WTC11 (cell line): ENCODE data around the gene SIGLEC7. TPM values are rescaled to one million over a fixed set of nuclear protein-coding genes. Genes with fewer than 3 reads are reported as not detected.
A peak's percentile ranks its signal among the peaks of the same experiment; 100 is the strongest.

Experiments
- ATAC-seq: fragments of 200-7000 bp; cut with Tn5 transposase; 2 replicates; pipeline ENCODE4 v1.10.0; 2021; ENCODE audit warnings: mild to moderate bottlenecking, moderate library complexity
- CTCF ChIA-PET: fragments of 300-600 bp; sonication (Branson Sonifier 250); formaldehyde crosslinking; loops from one replicate; lab custom pipeline; 2021; ENCODE audit warnings: antibody characterized with exemption; lab: Charles Lee
- POLR2A ChIA-PET: fragments of 350-600 bp; sonication (Branson Sonifier 250); formaldehyde crosslinking; loops from one replicate; lab custom pipeline; 2021; ENCODE audit warnings: antibody characterized with exemption; lab: Charles Lee
- DNase-seq: peaks from one replicate; pipeline ENCODE4 v3.0.0; 2021; ENCODE audit warnings: low spot score
- H3K27ac Mint-ChIP-seq: 2 replicates; pipeline ENCODE4 v1.8.0; 2021; ENCODE audit warnings: mixed read lengths
- H3K27me3 Mint-ChIP-seq: 2 replicates; pipeline ENCODE4 v1.8.0; 2021; ENCODE audit warnings: low read depth, mild to moderate bottlenecking, moderate library complexity, mixed read lengths
- H3K36me3 Mint-ChIP-seq: 2 replicates; pipeline ENCODE4 v1.8.0; 2021; ENCODE audit warnings: mixed read lengths
- H3K4me1 Mint-ChIP-seq: 2 replicates; pipeline ENCODE4 v1.8.0; 2022; ENCODE audit warnings: mixed read lengths
- H3K4me3 Mint-ChIP-seq: 2 replicates; pipeline ENCODE4 v1.8.0; 2021; ENCODE audit warnings: mild to moderate bottlenecking, moderate library complexity, mixed read lengths
- H3K9me3 Mint-ChIP-seq: 2 replicates; pipeline ENCODE4 v1.8.0; 2021; ENCODE audit warnings: mixed read lengths
- CREB1 ChIP-seq: sonication (generic); formaldehyde crosslinking; IDR thresholded peaks from 2 replicates; pipeline ENCODE4 v1.8.0; 2023; ENCODE audit warnings: mild to moderate bottlenecking, missing genetic modification reagents
- CREM ChIP-seq: sonication (generic); formaldehyde crosslinking; IDR thresholded peaks from 2 replicates; pipeline ENCODE4 v1.8.1; 2022; ENCODE audit warnings: mild to moderate bottlenecking, missing genetic modification reagents, moderate library complexity
- ETV6 ChIP-seq: sonication (generic); formaldehyde crosslinking; IDR thresholded peaks from 2 replicates; pipeline ENCODE4 v1.8.1; 2022; ENCODE audit warnings: mild to moderate bottlenecking, missing genetic modification reagents
- GTF2I ChIP-seq: fragments of 250-450 bp; sonication (Bioruptor Pico); conservative IDR thresholded peaks from 2 replicates; pipeline ENCODE4 v1.4.0; 2021; ENCODE audit warnings: mild to moderate bottlenecking
- JAZF1 ChIP-seq: fragments of 250-450 bp; sonication (Bioruptor Pico); IDR thresholded peaks from 2 replicates; pipeline ENCODE4 v1.9.0; 2021; ENCODE audit warnings: moderate library complexity, mild to moderate bottlenecking, inconsistent platforms
- KAT7 ChIP-seq: sonication (generic); formaldehyde crosslinking; IDR thresholded peaks from 2 replicates; pipeline ENCODE4 v1.8.1; 2023; ENCODE audit warnings: missing genetic modification reagents, mild to moderate bottlenecking, borderline replicate concordance
- MXD4 ChIP-seq: fragments of 250-450 bp; sonication (Bioruptor Pico); IDR thresholded peaks from 2 replicates; pipeline ENCODE4 v1.8.0; 2021; ENCODE audit warnings: mild to moderate bottlenecking, moderate library complexity, borderline replicate concordance
- MYBL2 ChIP-seq: sonication (generic); formaldehyde crosslinking; IDR thresholded peaks from 2 replicates; pipeline ENCODE4 v1.8.1; 2023; ENCODE audit warnings: mild to moderate bottlenecking, moderate library complexity, missing genetic modification reagents
- NFE2L1 ChIP-seq: sonication (generic); formaldehyde crosslinking; IDR thresholded peaks from 2 replicates; pipeline ENCODE4 v1.8.1; 2023; ENCODE audit warnings: missing genetic modification reagents
- SOX15 ChIP-seq: fragments of 250-450 bp; sonication (Bioruptor Pico); IDR thresholded peaks from 2 replicates; pipeline ENCODE4 v1.9.0; 2021; ENCODE audit warnings: mild to moderate bottlenecking
- TEAD4 ChIP-seq: sonication (generic); formaldehyde crosslinking; IDR thresholded peaks from 2 replicates; pipeline ENCODE4 v1.8.0; 2022; ENCODE audit warnings: mild to moderate bottlenecking, missing genetic modification reagents
- ZNF396 ChIP-seq: fragments of 250-450 bp; sonication (Bioruptor Pico); IDR thresholded peaks from 2 replicates; pipeline ENCODE4 v1.8.0; 2021; ENCODE audit warnings: mild to moderate bottlenecking, moderate library complexity, borderline replicate concordance
- total RNA-seq: library from RNA; stranded (reverse); gene quantifications from 3 replicates; pipeline ENCODE4 v1.2.3, GENCODE V29; 2021
- TF ChIP-seq, protein P1 (sequence below): sonication (generic); formaldehyde crosslinking; IDR thresholded peaks from 2 replicates; pipeline ENCODE4 v1.8.1; 2023; ENCODE audit warnings: mild to moderate bottlenecking, missing genetic modification reagents, borderline replicate concordance
- TF ChIP-seq, protein P2 (sequence below): sonication (generic); formaldehyde crosslinking; IDR thresholded peaks from 2 replicates; pipeline ENCODE4 v1.8.1; 2023; ENCODE audit warnings: mild to moderate bottlenecking, missing genetic modification reagents, moderate library complexity
- TF ChIP-seq, protein P3 (sequence below): fragments of 250-450 bp; sonication (Bioruptor Pico); IDR thresholded peaks from 2 replicates; pipeline ENCODE4 v1.9.0; 2021; ENCODE audit warnings: mild to moderate bottlenecking, borderline replicate concordance
- TF ChIP-seq, protein P4 (sequence below): sonication (generic); formaldehyde crosslinking; IDR thresholded peaks from 2 replicates; pipeline ENCODE4 v1.8.0; 2022; ENCODE audit warnings: mild to moderate bottlenecking, missing genetic modification reagents
- TF ChIP-seq, protein P5 (sequence below): sonication (generic); formaldehyde crosslinking; IDR thresholded peaks from 2 replicates; pipeline ENCODE4 v1.8.0; 2022; ENCODE audit warnings: mild to moderate bottlenecking, missing genetic modification reagents

SIGLEC7 gene
- total RNA-seq, 1 experiment from 2014 or later = not detected

DNA sequence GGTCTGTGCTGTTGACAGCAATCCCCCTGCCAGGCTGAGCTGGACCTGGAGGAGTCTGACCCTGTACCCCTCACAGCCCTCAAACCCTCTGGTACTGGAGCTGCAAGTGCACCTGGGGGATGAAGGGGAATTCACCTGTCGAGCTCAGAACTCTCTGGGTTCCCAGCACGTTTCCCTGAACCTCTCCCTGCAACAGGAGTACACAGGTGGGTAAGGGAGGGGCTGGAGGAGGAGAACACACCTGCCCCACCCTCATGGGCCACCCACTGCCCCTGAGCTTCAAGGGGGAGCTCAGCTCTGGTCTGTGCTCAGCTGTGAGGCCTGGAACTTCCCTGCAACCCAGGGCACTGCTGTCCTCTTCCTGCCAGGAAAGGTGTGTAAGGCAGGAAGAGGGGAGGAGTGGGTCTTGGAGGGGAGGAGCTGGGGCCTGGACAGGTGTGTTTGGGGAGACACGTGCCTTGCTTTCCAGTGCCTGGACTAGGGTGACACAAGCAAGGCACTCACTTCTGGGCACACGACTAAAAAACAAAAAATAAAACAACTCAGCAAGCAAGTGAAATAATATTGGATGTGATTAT lies 3.9 kb downstream of the SIGLEC7 start:
- peaks cover 4% of the 10 kb centered on the region for H3K9me3 Mint-ChIP-seq
- ChIA-PET POLR2A (no interaction called here), CTCF (interaction anchor here (0.6 to 1.4 kb wide), 6 partner anchors 12 to 275 kb away, joined by 3 to 7 read pairs (median 4); no protein-coding TSS in a partner anchor)
- no peaks in the 10 kb centered on the region for H3K36me3 Mint-ChIP-seq
- DNase-seq (no peak), ATAC-seq (peak; percentile 51)
- peaks cover 6% of the 10 kb centered on the region for H3K4me1 Mint-ChIP-seq
- H3K4me3 Mint-ChIP-seq = no peak overlapping the region
- TF ChIP-seq, protein P1, sequence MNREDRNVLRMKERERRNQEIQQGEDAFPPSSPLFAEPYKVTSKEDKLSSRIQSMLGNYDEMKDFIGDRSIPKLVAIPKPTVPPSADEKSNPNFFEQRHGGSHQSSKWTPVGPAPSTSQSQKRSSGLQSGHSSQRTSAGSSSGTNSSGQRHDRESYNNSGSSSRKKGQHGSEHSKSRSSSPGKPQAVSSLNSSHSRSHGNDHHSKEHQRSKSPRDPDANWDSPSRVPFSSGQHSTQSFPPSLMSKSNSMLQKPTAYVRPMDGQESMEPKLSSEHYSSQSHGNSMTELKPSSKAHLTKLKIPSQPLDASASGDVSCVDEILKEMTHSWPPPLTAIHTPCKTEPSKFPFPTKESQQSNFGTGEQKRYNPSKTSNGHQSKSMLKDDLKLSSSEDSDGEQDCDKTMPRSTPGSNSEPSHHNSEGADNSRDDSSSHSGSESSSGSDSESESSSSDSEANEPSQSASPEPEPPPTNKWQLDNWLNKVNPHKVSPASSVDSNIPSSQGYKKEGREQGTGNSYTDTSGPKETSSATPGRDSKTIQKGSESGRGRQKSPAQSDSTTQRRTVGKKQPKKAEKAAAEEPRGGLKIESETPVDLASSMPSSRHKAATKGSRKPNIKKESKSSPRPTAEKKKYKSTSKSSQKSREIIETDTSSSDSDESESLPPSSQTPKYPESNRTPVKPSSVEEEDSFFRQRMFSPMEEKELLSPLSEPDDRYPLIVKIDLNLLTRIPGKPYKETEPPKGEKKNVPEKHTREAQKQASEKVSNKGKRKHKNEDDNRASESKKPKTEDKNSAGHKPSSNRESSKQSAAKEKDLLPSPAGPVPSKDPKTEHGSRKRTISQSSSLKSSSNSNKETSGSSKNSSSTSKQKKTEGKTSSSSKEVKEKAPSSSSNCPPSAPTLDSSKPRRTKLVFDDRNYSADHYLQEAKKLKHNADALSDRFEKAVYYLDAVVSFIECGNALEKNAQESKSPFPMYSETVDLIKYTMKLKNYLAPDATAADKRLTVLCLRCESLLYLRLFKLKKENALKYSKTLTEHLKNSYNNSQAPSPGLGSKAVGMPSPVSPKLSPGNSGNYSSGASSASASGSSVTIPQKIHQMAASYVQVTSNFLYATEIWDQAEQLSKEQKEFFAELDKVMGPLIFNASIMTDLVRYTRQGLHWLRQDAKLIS (CRISPR knock-in tag) = no peak
- no peak for TF ChIP-seq KAT7
- TF ChIP-seq MYBL2 (CRISPR knock-in tag) = no peak
- no peak for TF ChIP-seq MXD4 (CRISPR knock-in tag)
- peaks cover 12% of the 10 kb centered on the region for H3K27me3 Mint-ChIP-seq
- no peak overlapping the region for H3K27ac Mint-ChIP-seq

DNA sequence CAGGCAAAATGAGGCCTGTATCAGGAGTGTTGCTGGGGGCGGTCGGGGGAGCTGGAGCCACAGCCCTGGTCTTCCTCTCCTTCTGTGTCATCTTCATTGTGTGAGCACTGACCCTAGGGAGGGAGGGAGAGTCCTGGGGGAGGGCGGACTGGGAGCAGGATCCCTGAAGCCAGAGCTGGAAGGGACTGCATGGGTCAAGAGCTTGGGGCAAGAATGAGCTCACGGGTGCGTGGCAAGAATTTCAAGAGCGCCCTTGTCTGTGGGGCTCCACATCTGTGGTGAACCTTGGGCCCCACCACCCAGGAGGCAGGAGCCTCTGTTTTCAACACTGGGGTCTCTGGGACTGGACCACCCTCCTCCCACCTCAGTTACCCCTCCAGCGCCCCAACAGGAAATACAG lies 4.7 kb downstream of the SIGLEC7 start:
- DNase-seq (no peak), ATAC-seq (no peak)
- H3K27me3 Mint-ChIP-seq = peaks cover 15% of the 10 kb centered on the region
- peaks cover 11% of the 10 kb centered on the region for H3K9me3 Mint-ChIP-seq
- POLR2A ChIA-PET = no interaction called here
- H3K27ac Mint-ChIP-seq = no peak overlapping the region
- no peaks in the 10 kb centered on the region for H3K4me1 Mint-ChIP-seq
- TF ChIP-seq, protein P2, sequence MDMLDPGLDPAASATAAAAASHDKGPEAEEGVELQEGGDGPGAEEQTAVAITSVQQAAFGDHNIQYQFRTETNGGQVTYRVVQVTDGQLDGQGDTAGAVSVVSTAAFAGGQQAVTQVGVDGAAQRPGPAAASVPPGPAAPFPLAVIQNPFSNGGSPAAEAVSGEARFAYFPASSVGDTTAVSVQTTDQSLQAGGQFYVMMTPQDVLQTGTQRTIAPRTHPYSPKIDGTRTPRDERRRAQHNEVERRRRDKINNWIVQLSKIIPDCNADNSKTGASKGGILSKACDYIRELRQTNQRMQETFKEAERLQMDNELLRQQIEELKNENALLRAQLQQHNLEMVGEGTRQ (CRISPR knock-in tag) = no peak
- TF ChIP-seq CREB1 (no peak), NFE2L1 (no peak), TEAD4 (no peak), ETV6 (CRISPR knock-in tag) (no peak), JAZF1 (no peak), SOX15 (CRISPR knock-in tag) (no peak), GTF2I (CRISPR knock-in tag) (no peak), CREM (CRISPR knock-in tag) (no peak), ZNF396 (no peak)
- TF ChIP-seq, protein P3, sequence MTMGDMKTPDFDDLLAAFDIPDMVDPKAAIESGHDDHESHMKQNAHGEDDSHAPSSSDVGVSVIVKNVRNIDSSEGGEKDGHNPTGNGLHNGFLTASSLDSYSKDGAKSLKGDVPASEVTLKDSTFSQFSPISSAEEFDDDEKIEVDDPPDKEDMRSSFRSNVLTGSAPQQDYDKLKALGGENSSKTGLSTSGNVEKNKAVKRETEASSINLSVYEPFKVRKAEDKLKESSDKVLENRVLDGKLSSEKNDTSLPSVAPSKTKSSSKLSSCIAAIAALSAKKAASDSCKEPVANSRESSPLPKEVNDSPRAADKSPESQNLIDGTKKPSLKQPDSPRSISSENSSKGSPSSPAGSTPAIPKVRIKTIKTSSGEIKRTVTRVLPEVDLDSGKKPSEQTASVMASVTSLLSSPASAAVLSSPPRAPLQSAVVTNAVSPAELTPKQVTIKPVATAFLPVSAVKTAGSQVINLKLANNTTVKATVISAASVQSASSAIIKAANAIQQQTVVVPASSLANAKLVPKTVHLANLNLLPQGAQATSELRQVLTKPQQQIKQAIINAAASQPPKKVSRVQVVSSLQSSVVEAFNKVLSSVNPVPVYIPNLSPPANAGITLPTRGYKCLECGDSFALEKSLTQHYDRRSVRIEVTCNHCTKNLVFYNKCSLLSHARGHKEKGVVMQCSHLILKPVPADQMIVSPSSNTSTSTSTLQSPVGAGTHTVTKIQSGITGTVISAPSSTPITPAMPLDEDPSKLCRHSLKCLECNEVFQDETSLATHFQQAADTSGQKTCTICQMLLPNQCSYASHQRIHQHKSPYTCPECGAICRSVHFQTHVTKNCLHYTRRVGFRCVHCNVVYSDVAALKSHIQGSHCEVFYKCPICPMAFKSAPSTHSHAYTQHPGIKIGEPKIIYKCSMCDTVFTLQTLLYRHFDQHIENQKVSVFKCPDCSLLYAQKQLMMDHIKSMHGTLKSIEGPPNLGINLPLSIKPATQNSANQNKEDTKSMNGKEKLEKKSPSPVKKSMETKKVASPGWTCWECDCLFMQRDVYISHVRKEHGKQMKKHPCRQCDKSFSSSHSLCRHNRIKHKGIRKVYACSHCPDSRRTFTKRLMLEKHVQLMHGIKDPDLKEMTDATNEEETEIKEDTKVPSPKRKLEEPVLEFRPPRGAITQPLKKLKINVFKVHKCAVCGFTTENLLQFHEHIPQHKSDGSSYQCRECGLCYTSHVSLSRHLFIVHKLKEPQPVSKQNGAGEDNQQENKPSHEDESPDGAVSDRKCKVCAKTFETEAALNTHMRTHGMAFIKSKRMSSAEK (CRISPR knock-in tag) = no peak
- TF ChIP-seq, protein P4, sequence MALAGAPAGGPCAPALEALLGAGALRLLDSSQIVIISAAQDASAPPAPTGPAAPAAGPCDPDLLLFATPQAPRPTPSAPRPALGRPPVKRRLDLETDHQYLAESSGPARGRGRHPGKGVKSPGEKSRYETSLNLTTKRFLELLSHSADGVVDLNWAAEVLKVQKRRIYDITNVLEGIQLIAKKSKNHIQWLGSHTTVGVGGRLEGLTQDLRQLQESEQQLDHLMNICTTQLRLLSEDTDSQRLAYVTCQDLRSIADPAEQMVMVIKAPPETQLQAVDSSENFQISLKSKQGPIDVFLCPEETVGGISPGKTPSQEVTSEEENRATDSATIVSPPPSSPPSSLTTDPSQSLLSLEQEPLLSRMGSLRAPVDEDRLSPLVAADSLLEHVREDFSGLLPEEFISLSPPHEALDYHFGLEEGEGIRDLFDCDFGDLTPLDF = no peak
- TF ChIP-seq, protein P5, sequence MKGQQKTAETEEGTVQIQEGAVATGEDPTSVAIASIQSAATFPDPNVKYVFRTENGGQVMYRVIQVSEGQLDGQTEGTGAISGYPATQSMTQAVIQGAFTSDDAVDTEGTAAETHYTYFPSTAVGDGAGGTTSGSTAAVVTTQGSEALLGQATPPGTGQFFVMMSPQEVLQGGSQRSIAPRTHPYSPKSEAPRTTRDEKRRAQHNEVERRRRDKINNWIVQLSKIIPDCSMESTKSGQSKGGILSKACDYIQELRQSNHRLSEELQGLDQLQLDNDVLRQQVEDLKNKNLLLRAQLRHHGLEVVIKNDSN (CRISPR knock-in tag) = no peak
- TF ChIP-seq, all 79 proteins: peak for 0
- CTCF ChIA-PET = interaction anchor here (0.6 to 1.4 kb wide), 4 partner anchors 12 to 275 kb away, joined by 3 to 7 read pairs (median 4); no protein-coding TSS in a partner anchor
- Mint-ChIP-seq H3K36me3 (no peaks in the 10 kb centered on the region), H3K4me3 (no peak overlapping the region)
